ENCODE data around the gene ZNF283.

ZNF283 gene

GRCh38 chr19:43872547-43873336, 45.6 kb downstream of the ZNF283 start:
- no peak for DNase-seq

DNA sequence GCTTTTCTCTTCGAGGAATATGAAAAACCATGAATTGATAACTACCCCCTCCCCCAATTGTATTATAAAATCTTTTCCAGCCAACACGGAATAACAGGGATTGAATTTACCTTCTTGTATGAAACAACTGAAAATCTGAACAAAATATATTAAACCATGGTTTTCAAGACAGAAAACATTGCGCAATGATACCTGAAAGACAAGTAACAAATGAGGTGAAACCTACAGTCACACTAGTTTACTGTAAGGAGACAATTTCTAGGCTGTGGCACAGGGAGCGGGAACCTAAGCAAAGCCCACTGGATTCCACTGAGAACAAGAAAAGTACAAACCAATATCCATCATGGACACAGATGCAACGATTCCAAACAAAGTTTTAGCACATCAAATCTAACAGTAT, 53.4 kb downstream of the ZNF283 start:
- no peak for DNase-seq

DNA sequence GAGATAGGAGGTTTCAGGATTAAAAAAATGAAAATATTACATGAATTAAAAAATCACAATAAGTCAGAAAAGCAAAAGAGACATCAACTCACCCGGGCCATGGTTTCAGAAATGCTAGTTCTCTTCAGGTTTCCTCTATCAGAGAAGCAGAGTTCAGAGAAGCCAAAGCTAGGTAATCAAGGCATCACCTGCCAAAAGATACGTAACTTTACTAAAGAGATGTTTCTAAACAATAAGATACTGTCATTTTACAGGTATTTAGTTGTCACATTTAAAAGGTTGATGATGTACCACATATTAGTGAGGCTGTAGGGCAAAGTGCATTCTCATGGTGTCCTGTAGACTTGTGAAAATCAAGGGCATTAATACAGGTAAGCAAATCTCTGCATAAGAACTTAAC, 56.7 kb downstream of the ZNF283 start, which contains the start of gene ZNF404:
Gene ZNF404 (minus strand): TSS at position 101 of the 400 bp plus-strand sequence.
- no peak for DNase-seq

GRCh38 chr19:43895727-43896308, 68.7 kb downstream of the ZNF283 start:
- DNase-seq: no peak

All from NCI-H187 treated with DMSO at 0.1 percent for 48 hours (cell line).